Measurements from ENCODE around the gene MCEMP1.

Gene MCEMP1

GRCh38 chr19:7654401-7654800 is 22.5 kb upstream of the MCEMP1 start:
- no peaks in the 10 kb centered on the region for H3K9me3 ChIP-seq (ENCODE audit: control insufficient read depth in 5 of 5, low read length in 5 of 5)
- H3K9ac ChIP-seq (ENCODE audit: low read length in 5 of 5) = no peak overlapping the region
- peaks cover 3 to 11% (median 4%) of the 10 kb centered on the region in 5 donors for H3K4me1 ChIP-seq (ENCODE audit: control insufficient read depth in 5 of 5, insufficient read depth in 5 of 5, low read length in 5 of 5)
- no peaks in the 10 kb centered on the region for H3K36me3 ChIP-seq (ENCODE audit: control insufficient read depth in 5 of 5, insufficient read depth in 5 of 5, low read length in 5 of 5)
- H3K27ac ChIP-seq (ENCODE audit: low read depth, low read length) = no peak overlapping the region
- H3K4me3 ChIP-seq (ENCODE audit: low read depth in 1 of 5, low read length in 5 of 5) = no peak overlapping the region
- H3K27me3 ChIP-seq (ENCODE audit: control insufficient read depth in 5 of 5, insufficient read depth in 4 of 5, low read length in 5 of 5) = peaks cover 0 to 7% (median 0%) of the 10 kb centered on the region in 5 donors

GRCh38 chr19:7655581-7655980 is 21.3 kb upstream of the MCEMP1 start:
- Histone ChIP-seq H3K9ac (ENCODE audit: low read length in 5 of 5) (no peak overlapping the region), H3K9me3 (ENCODE audit: control insufficient read depth in 5 of 5, low read length in 5 of 5) (no peaks in the 10 kb centered on the region), H3K4me1 (ENCODE audit: control insufficient read depth in 5 of 5, insufficient read depth in 5 of 5, low read length in 5 of 5) (peaks cover 3 to 11% (median 4%) of the 10 kb centered on the region in 5 donors), H3K4me3 (ENCODE audit: low read depth in 1 of 5, low read length in 5 of 5) (no peak overlapping the region), H3K36me3 (ENCODE audit: control insufficient read depth in 5 of 5, insufficient read depth in 5 of 5, low read length in 5 of 5) (no peaks in the 10 kb centered on the region), H3K27ac (ENCODE audit: low read depth, low read length) (no peak overlapping the region), H3K27me3 (ENCODE audit: control insufficient read depth in 5 of 5, insufficient read depth in 4 of 5, low read length in 5 of 5) (peaks cover 0 to under 1% (median 0%) of the 10 kb centered on the region in 5 donors)

DNA sequence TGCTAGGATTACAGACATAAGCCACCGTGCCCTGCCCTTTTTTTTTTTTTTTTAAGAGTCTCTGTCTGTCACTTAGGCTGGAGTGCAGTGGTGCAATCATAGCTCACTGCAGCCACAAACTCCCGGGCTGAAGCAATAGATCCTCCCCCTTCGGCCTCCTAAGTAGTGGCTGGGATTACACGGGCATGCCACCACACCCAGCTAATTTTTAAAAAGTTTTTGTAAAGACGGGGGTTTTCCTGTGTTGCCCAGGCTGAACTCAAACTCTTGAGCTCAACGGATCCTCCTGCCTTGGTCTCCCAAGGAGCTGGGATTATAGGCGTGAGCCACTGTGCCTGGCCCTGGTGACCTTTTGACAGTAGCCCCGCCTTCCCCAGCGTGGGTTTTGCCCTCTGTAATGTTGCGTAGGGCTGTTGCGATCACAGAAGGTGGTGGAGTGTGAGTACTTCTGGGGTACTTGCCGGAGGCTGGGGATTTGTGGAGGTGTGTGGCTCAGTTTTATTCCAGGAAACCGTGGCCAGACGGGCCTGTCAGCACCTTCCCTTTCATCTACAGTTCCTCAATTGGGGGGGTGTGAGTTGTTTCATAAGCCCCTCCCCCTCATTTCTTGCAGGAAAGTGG is 19.6 kb upstream of the MCEMP1 start:
- H3K4me1 ChIP-seq (ENCODE audit: control insufficient read depth in 5 of 5, insufficient read depth in 5 of 5, low read length in 5 of 5) = peaks cover under 1 to 7% (median 2%) of the 10 kb centered on the region in 5 donors
- no peaks in the 10 kb centered on the region for H3K9me3 ChIP-seq (ENCODE audit: control insufficient read depth in 5 of 5, low read length in 5 of 5)
- no peak overlapping the region for H3K27ac ChIP-seq (ENCODE audit: low read depth, low read length)
- no peak overlapping the region for H3K4me3 ChIP-seq (ENCODE audit: low read depth in 1 of 5, low read length in 5 of 5)
- no peaks in the 10 kb centered on the region for H3K27me3 ChIP-seq (ENCODE audit: control insufficient read depth in 5 of 5, insufficient read depth in 4 of 5, low read length in 5 of 5)
- no peaks in the 10 kb centered on the region for H3K36me3 ChIP-seq (ENCODE audit: control insufficient read depth in 5 of 5, insufficient read depth in 5 of 5, low read length in 5 of 5)
- H3K9ac ChIP-seq (ENCODE audit: low read length in 5 of 5) = no peak overlapping the region

- H3K4me3 ChIP-seq (ENCODE audit: low read depth in 1 of 5, low read length in 5 of 5) = no peak overlapping the region
- H3K4me1 ChIP-seq (ENCODE audit: control insufficient read depth in 5 of 5, insufficient read depth in 5 of 5, low read length in 5 of 5) = peaks cover 0 to 5% (median 0%) of the 10 kb centered on the region in 5 donors
- no peaks in the 10 kb centered on the region for H3K36me3 ChIP-seq (ENCODE audit: control insufficient read depth in 5 of 5, insufficient read depth in 5 of 5, low read length in 5 of 5)
- H3K27me3 ChIP-seq (ENCODE audit: control insufficient read depth in 5 of 5, insufficient read depth in 4 of 5, low read length in 5 of 5) = peaks cover 0 to 4% (median 0%) of the 10 kb centered on the region in 5 donors
- H3K27ac ChIP-seq (ENCODE audit: low read depth, low read length) = no peak overlapping the region
- no peak overlapping the region for H3K9ac ChIP-seq (ENCODE audit: low read length in 5 of 5)
- no peaks in the 10 kb centered on the region for H3K9me3 ChIP-seq (ENCODE audit: control insufficient read depth in 5 of 5, low read length in 5 of 5)
Measured at GRCh38 chr19:7658219-7658686, 18.6 kb upstream of the MCEMP1 start.

- Histone ChIP-seq H3K9ac (ENCODE audit: low read length in 5 of 5) (no peak overlapping the region), H3K4me1 (ENCODE audit: control insufficient read depth in 5 of 5, insufficient read depth in 5 of 5, low read length in 5 of 5) (peaks cover 0 to 5% (median 0%) of the 10 kb centered on the region in 5 donors), H3K27me3 (ENCODE audit: control insufficient read depth in 5 of 5, insufficient read depth in 4 of 5, low read length in 5 of 5) (peaks cover 0 to 7% (median 0%) of the 10 kb centered on the region in 5 donors), H3K9me3 (ENCODE audit: control insufficient read depth in 5 of 5, low read length in 5 of 5) (no peaks in the 10 kb centered on the region), H3K4me3 (ENCODE audit: low read depth in 1 of 5, low read length in 5 of 5) (no peak overlapping the region), H3K27ac (ENCODE audit: low read depth, low read length) (no peak overlapping the region), H3K36me3 (ENCODE audit: control insufficient read depth in 5 of 5, insufficient read depth in 5 of 5, low read length in 5 of 5) (no peaks in the 10 kb centered on the region)
Measured at GRCh38 chr19:7661744-7662538, 14.9 kb upstream of the MCEMP1 start.

DNA sequence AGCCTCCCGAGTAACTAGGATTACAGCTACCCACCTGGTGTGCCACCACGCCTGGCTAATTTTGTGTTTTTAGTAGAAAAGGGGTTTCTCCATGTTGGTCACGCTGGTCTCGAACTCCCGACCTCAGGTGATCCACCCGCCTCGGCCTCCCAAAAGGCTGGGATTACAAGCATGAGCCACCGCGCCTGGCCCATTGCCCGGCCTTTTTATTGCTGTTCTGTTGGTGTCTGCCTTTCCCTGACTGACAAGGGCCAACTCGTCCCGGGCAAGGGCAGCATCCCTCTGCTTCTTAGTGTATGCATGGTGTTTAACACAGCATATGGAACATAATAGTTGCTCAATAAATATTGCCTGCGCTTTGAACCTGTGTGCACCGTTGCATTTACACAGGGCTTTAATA is 14.2 kb upstream of the MCEMP1 start:
- no peak overlapping the region for H3K4me3 ChIP-seq (ENCODE audit: low read depth in 1 of 5, low read length in 5 of 5)
- no peaks in the 10 kb centered on the region for H3K9me3 ChIP-seq (ENCODE audit: control insufficient read depth in 5 of 5, low read length in 5 of 5)
- H3K27ac ChIP-seq (ENCODE audit: low read depth, low read length) = no peak overlapping the region
- H3K36me3 ChIP-seq (ENCODE audit: control insufficient read depth in 5 of 5, insufficient read depth in 5 of 5, low read length in 5 of 5) = no peaks in the 10 kb centered on the region
- no peak overlapping the region for H3K9ac ChIP-seq (ENCODE audit: low read length in 5 of 5)
- peaks cover 0 to 5% (median 0%) of the 10 kb centered on the region in 5 donors for H3K4me1 ChIP-seq (ENCODE audit: control insufficient read depth in 5 of 5, insufficient read depth in 5 of 5, low read length in 5 of 5)
- peaks cover 0 to 7% (median 0%) of the 10 kb centered on the region in 5 donors for H3K27me3 ChIP-seq (ENCODE audit: control insufficient read depth in 5 of 5, insufficient read depth in 4 of 5, low read length in 5 of 5)

DNA sequence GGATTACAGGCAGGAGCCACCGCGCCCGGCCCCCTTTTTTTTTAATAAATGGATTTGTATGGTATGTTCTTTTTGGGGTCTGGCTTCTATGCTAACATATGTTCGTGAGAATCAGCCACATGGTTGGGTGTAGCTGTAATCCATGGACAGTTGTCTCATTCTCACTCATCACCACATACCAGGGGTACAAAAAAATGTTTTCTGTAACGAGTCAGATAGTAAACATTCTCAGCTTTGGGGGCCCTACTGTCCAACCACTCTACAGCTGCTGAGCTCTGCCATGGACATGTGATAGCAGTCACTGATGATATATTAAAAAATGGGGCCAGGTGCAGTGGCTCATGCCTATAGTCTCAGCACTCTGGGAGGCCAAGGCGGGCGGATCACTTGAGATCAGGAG is 13.2 kb upstream of the MCEMP1 start:
- Histone ChIP-seq H3K4me1 (ENCODE audit: control insufficient read depth in 5 of 5, insufficient read depth in 5 of 5, low read length in 5 of 5) (no peaks in the 10 kb centered on the region), H3K36me3 (ENCODE audit: control insufficient read depth in 5 of 5, insufficient read depth in 5 of 5, low read length in 5 of 5) (no peaks in the 10 kb centered on the region), H3K27ac (ENCODE audit: low read depth, low read length) (no peak overlapping the region), H3K9ac (ENCODE audit: low read length in 5 of 5) (no peak overlapping the region), H3K27me3 (ENCODE audit: control insufficient read depth in 5 of 5, insufficient read depth in 4 of 5, low read length in 5 of 5) (peaks cover 0 to 7% (median 0%) of the 10 kb centered on the region in 5 donors), H3K9me3 (ENCODE audit: control insufficient read depth in 5 of 5, low read length in 5 of 5) (no peaks in the 10 kb centered on the region), H3K4me3 (ENCODE audit: low read depth in 1 of 5, low read length in 5 of 5) (no peak overlapping the region)

DNA sequence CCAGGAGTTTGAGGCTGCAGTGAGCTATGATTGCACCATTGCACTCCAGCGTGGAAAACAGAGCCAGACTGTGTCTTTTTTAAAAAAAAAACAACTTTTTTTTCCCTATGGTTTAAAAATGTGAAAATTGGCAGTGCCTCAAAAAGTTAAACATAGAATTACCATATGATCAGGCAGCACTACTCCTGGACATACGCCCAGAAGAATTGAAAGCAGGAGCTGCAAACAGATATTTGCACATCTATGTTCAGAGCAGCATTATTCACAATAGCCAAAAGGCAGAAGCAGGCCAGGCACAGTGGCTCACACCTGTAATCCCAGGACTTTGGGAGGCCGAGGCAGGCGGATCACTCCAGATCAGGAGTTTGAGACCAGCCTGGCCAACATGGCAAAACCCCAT is 11.8 kb upstream of the MCEMP1 start:
- Histone ChIP-seq H3K4me3 (ENCODE audit: low read depth in 1 of 5, low read length in 5 of 5) (no peak overlapping the region), H3K4me1 (ENCODE audit: control insufficient read depth in 5 of 5, insufficient read depth in 5 of 5, low read length in 5 of 5) (peaks cover 0 to under 1% (median 0%) of the 10 kb centered on the region in 5 donors), H3K27me3 (ENCODE audit: control insufficient read depth in 5 of 5, insufficient read depth in 4 of 5, low read length in 5 of 5) (peaks cover 0 to 16% (median 6%) of the 10 kb centered on the region in 5 donors), H3K27ac (ENCODE audit: low read depth, low read length) (no peak overlapping the region), H3K9ac (ENCODE audit: low read length in 5 of 5) (no peak overlapping the region), H3K9me3 (ENCODE audit: control insufficient read depth in 5 of 5, low read length in 5 of 5) (no peaks in the 10 kb centered on the region), H3K36me3 (ENCODE audit: control insufficient read depth in 5 of 5, insufficient read depth in 5 of 5, low read length in 5 of 5) (no peaks in the 10 kb centered on the region)

- Histone ChIP-seq H3K27me3 (ENCODE audit: control insufficient read depth in 5 of 5, insufficient read depth in 4 of 5, low read length in 5 of 5) (peaks cover 4 to 27% (median 20%) of the 10 kb centered on the region in 5 donors), H3K4me3 (ENCODE audit: low read depth in 1 of 5, low read length in 5 of 5) (no peak within 1 kb of the TSS), H3K9me3 (ENCODE audit: control insufficient read depth in 5 of 5, low read length in 5 of 5) (peaks cover 0 to 5% (median 2%) of the 10 kb centered on the region in 5 donors), H3K27ac (ENCODE audit: low read depth, low read length) (no peak within 1 kb of the TSS), H3K4me1 (ENCODE audit: control insufficient read depth in 5 of 5, insufficient read depth in 5 of 5, low read length in 5 of 5) (peaks cover 0 to 3% (median 0%) of the 10 kb centered on the region in 5 donors), H3K9ac (ENCODE audit: low read length in 5 of 5) (no peak within 1 kb of the TSS), H3K36me3 (ENCODE audit: control insufficient read depth in 5 of 5, insufficient read depth in 5 of 5, low read length in 5 of 5) (no peaks in the 10 kb centered on the region)
Measured at GRCh38 chr19:7668842-7669241, 8.0 kb upstream of the MCEMP1 start, which contains the start of gene RETN. Gene RETN, plus strand, starts transcription at chr19:7669049. Its CDS starts 278 bp downstream, at chr19:7669327.

DNA sequence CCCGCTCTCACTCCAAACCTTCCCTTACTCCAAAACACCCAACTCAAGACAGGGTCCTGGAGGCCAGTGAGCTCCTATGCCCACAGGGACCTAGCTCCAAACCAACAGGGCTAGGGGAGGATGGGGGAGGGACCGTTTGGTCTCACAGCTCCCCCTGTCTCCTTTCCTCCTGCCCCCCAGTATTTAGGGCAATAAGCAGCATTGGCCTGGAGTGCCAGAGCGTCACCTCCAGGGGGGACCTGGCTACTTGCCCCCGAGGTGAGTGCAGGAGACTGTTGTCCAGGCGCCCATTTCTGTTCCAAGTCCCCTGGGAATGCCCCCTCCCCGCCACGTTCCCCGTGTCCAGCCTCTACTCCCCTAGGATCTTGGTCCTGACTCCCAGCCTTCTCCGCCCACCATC is 7.2 kb upstream of the MCEMP1 start:
- no peak overlapping the region for H3K4me3 ChIP-seq (ENCODE audit: low read depth in 1 of 5, low read length in 5 of 5)
- H3K27ac ChIP-seq (ENCODE audit: low read depth, low read length) = no peak overlapping the region
- peaks cover 4 to 23% (median 20%) of the 10 kb centered on the region in 5 donors for H3K27me3 ChIP-seq (ENCODE audit: control insufficient read depth in 5 of 5, insufficient read depth in 4 of 5, low read length in 5 of 5)
- H3K9me3 ChIP-seq (ENCODE audit: control insufficient read depth in 5 of 5, low read length in 5 of 5) = peaks cover 0 to 7% (median 5%) of the 10 kb centered on the region in 5 donors
- peaks cover 0 to 5% (median 0%) of the 10 kb centered on the region in 5 donors for H3K4me1 ChIP-seq (ENCODE audit: control insufficient read depth in 5 of 5, insufficient read depth in 5 of 5, low read length in 5 of 5)
- no peak overlapping the region for H3K9ac ChIP-seq (ENCODE audit: low read length in 5 of 5)
- H3K36me3 ChIP-seq (ENCODE audit: control insufficient read depth in 5 of 5, insufficient read depth in 5 of 5, low read length in 5 of 5) = no peaks in the 10 kb centered on the region
